Measurements from ENCODE around the gene SOCS6. TPM values are rescaled to one million over a fixed set of nuclear protein-coding genes. Genes with fewer than 3 reads are reported as not detected.
"Not testable (repeated sequence)": the region's sequence is repeated elsewhere in the genome, so short reads cannot be mapped to it uniquely, and the experiment has no call there.

Gene SOCS6
- total RNA-seq, result 1 to 10 TPM in 1 of 2 experiments, under 1 TPM in 1; 0.75 to 1.3 TPM

GRCh38 chr18:70288851-70289328, at the start of gene SOCS6:
Gene SOCS6, plus strand, starts transcription at chr18:70289045. Its CDS starts 35,624 bp downstream, at chr18:70324669.
- Mint-ChIP-seq H3K27ac (peak within 1 kb of the TSS; percentile 49), H3K36me3 (peaks cover 2% of the 10 kb centered on the region), H3K4me1 (ENCODE audit: low read depth) (peaks cover 13% of the 10 kb centered on the region), H3K4me3 (peak within 1 kb of the TSS; percentile 77), H3K27me3 (peaks cover 44% of the 10 kb centered on the region), H3K9me3 (no peaks in the 10 kb centered on the region)
- CTCF ChIA-PET, result interaction anchor here (1.3 kb wide), 1 partner anchor 95 kb away, joined by 4 read pairs; no protein-coding TSS in a partner anchor
- intact Hi-C loops (cut with micrococcal nuclease), result loop anchor here (5.0 to 10.0 kb wide), 2 partner anchors 82 to 146 kb away; partner anchors contain the start of gene RTTN
- POLR2A ChIA-PET, result no interaction called here
- peak; percentile 54 for DNase-seq

- CTCF ChIA-PET, result no interaction called here
- H3K27ac Mint-ChIP-seq, result no peak overlapping the region
- DNase-seq, result no peak
- no peaks in the 10 kb centered on the region for H3K4me1 Mint-ChIP-seq (ENCODE audit: low read depth)
- H3K4me3 Mint-ChIP-seq, result no peak overlapping the region
- POLR2A ChIA-PET, result no interaction called here
- H3K9me3 Mint-ChIP-seq, result no peaks in the 10 kb centered on the region
- peaks cover 16% of the 10 kb centered on the region for H3K27me3 Mint-ChIP-seq
- intact Hi-C loops (cut with micrococcal nuclease), result no loop called here
- no peaks in the 10 kb centered on the region for H3K36me3 Mint-ChIP-seq
These were observed 45.5 kb upstream of the SOCS6 start for GRCh38 chr18:70243131-70243929.

- DNase-seq, result no peak
- intact Hi-C loops (cut with micrococcal nuclease), result no loop called here
- Mint-ChIP-seq H3K36me3 (no peaks in the 10 kb centered on the region), H3K27me3 (peaks cover 4% of the 10 kb centered on the region), H3K4me3 (no peak overlapping the region), H3K4me1 (ENCODE audit: low read depth) (no peaks in the 10 kb centered on the region), H3K27ac (no peak overlapping the region), H3K9me3 (no peaks in the 10 kb centered on the region)
- ChIA-PET CTCF (no interaction called here), POLR2A (no interaction called here)
These were observed 42.8 kb upstream of the SOCS6 start for GRCh38 chr18:70246061-70246466.

- H3K4me3 Mint-ChIP-seq, result no peak overlapping the region
- ChIA-PET CTCF (no interaction called here), POLR2A (no interaction called here)
- no peak for DNase-seq
- no peaks in the 10 kb centered on the region for H3K9me3 Mint-ChIP-seq
- no peaks in the 10 kb centered on the region for H3K27me3 Mint-ChIP-seq
- intact Hi-C loops (cut with micrococcal nuclease), result no loop called here
- H3K36me3 Mint-ChIP-seq, result no peaks in the 10 kb centered on the region
- no peak overlapping the region for H3K27ac Mint-ChIP-seq
- H3K4me1 Mint-ChIP-seq (ENCODE audit: low read depth), result no peaks in the 10 kb centered on the region
These were observed 39.7 kb upstream of the SOCS6 start for GRCh38 chr18:70249118-70249517.

- H3K36me3 Mint-ChIP-seq; H3K9me3 Mint-ChIP-seq; H3K27ac Mint-ChIP-seq; H3K4me3 Mint-ChIP-seq; POLR2A ChIA-PET; H3K27me3 Mint-ChIP-seq; CTCF ChIA-PET; H3K4me1 Mint-ChIP-seq (ENCODE audit: low read depth); DNase-seq; intact Hi-C loops (cut with micrococcal nuclease): not testable (repeated sequence)
These were observed 39.0 kb upstream of the SOCS6 start for GRCh38 chr18:70249861-70250260.

- no peak overlapping the region for H3K27ac Mint-ChIP-seq
- peaks cover 5% of the 10 kb centered on the region for H3K27me3 Mint-ChIP-seq
- no peaks in the 10 kb centered on the region for H3K4me1 Mint-ChIP-seq (ENCODE audit: low read depth)
- no peak for DNase-seq
- CTCF ChIA-PET, result no interaction called here
- POLR2A ChIA-PET, result no interaction called here
- no peaks in the 10 kb centered on the region for H3K36me3 Mint-ChIP-seq
- no peaks in the 10 kb centered on the region for H3K9me3 Mint-ChIP-seq
- intact Hi-C loops (cut with micrococcal nuclease), result no loop called here
- H3K4me3 Mint-ChIP-seq, result no peak overlapping the region
These were observed 38.1 kb upstream of the SOCS6 start for GRCh38 chr18:70250781-70251180.

GRCh38 chr18:70256184-70256583, 32.7 kb upstream of the SOCS6 start:
- Mint-ChIP-seq H3K36me3 (no peaks in the 10 kb centered on the region), H3K4me3 (no peak overlapping the region), H3K9me3 (no peaks in the 10 kb centered on the region), H3K27ac (no peak overlapping the region), H3K4me1 (ENCODE audit: low read depth) (no peaks in the 10 kb centered on the region), H3K27me3 (peaks cover 16% of the 10 kb centered on the region)
- intact Hi-C loops (cut with micrococcal nuclease), result no loop called here
- DNase-seq, result no peak
- CTCF ChIA-PET, result no interaction called here
- POLR2A ChIA-PET, result no interaction called here

- no peak overlapping the region for H3K27ac Mint-ChIP-seq
- no peak for DNase-seq
- intact Hi-C loops (cut with micrococcal nuclease), result no loop called here
- H3K4me1 Mint-ChIP-seq (ENCODE audit: low read depth), result no peaks in the 10 kb centered on the region
- no peak overlapping the region for H3K4me3 Mint-ChIP-seq
- no peaks in the 10 kb centered on the region for H3K9me3 Mint-ChIP-seq
- ChIA-PET POLR2A (no interaction called here), CTCF (interaction anchor here (0.5 kb wide), 1 partner anchor 234 kb away, joined by 3 read pairs; no protein-coding TSS in a partner anchor)
- H3K36me3 Mint-ChIP-seq, result no peaks in the 10 kb centered on the region
- peaks cover 16% of the 10 kb centered on the region for H3K27me3 Mint-ChIP-seq
These were observed 31.9 kb upstream of the SOCS6 start for GRCh38 chr18:70256994-70257393.

GRCh38 chr18:70258243-70258642, 30.6 kb upstream of the SOCS6 start:
- no peak for DNase-seq
- H3K27ac Mint-ChIP-seq, result no peak overlapping the region
- POLR2A ChIA-PET, result no interaction called here
- CTCF ChIA-PET, result no interaction called here
- H3K9me3 Mint-ChIP-seq, result no peaks in the 10 kb centered on the region
- H3K27me3 Mint-ChIP-seq, result peaks cover 16% of the 10 kb centered on the region
- H3K36me3 Mint-ChIP-seq, result no peaks in the 10 kb centered on the region
- intact Hi-C loops (cut with micrococcal nuclease), result no loop called here
- no peaks in the 10 kb centered on the region for H3K4me1 Mint-ChIP-seq (ENCODE audit: low read depth)
- no peak overlapping the region for H3K4me3 Mint-ChIP-seq

GRCh38 chr18:70260683-70261082, 28.2 kb upstream of the SOCS6 start:
- intact Hi-C loops (cut with micrococcal nuclease), result no loop called here
- CTCF ChIA-PET, result no interaction called here
- no peaks in the 10 kb centered on the region for H3K9me3 Mint-ChIP-seq
- H3K27ac Mint-ChIP-seq, result no peak overlapping the region
- no peak overlapping the region for H3K4me3 Mint-ChIP-seq
- DNase-seq, result no peak
- peaks cover 12% of the 10 kb centered on the region for H3K27me3 Mint-ChIP-seq
- POLR2A ChIA-PET, result no interaction called here
- H3K36me3 Mint-ChIP-seq, result no peaks in the 10 kb centered on the region
- H3K4me1 Mint-ChIP-seq (ENCODE audit: low read depth), result no peaks in the 10 kb centered on the region

GRCh38 chr18:70261141-70261788, 27.6 kb upstream of the SOCS6 start:
- H3K4me1 Mint-ChIP-seq (ENCODE audit: low read depth), result no peaks in the 10 kb centered on the region
- no peak for DNase-seq
- ChIA-PET CTCF (no interaction called here), POLR2A (no interaction called here)
- peaks cover 10% of the 10 kb centered on the region for H3K27me3 Mint-ChIP-seq
- H3K4me3 Mint-ChIP-seq, result no peak overlapping the region
- H3K27ac Mint-ChIP-seq, result no peak overlapping the region
- intact Hi-C loops (cut with micrococcal nuclease), result no loop called here
- H3K36me3 Mint-ChIP-seq, result no peaks in the 10 kb centered on the region
- H3K9me3 Mint-ChIP-seq, result no peaks in the 10 kb centered on the region

- H3K36me3 Mint-ChIP-seq, result no peaks in the 10 kb centered on the region
- intact Hi-C loops (cut with micrococcal nuclease), result no loop called here
- ChIA-PET POLR2A (no interaction called here), CTCF (no interaction called here)
- H3K4me3 Mint-ChIP-seq, result no peak overlapping the region
- peaks cover 1% of the 10 kb centered on the region for H3K27me3 Mint-ChIP-seq
- H3K27ac Mint-ChIP-seq, result no peak overlapping the region
- DNase-seq, result no peak
- no peaks in the 10 kb centered on the region for H3K9me3 Mint-ChIP-seq
- no peaks in the 10 kb centered on the region for H3K4me1 Mint-ChIP-seq (ENCODE audit: low read depth)
These were observed 25.5 kb upstream of the SOCS6 start for GRCh38 chr18:70263336-70263735.

GRCh38 chr18:70271742-70272141, 17.1 kb upstream of the SOCS6 start:
- Mint-ChIP-seq H3K36me3 (no peaks in the 10 kb centered on the region), H3K27ac (no peak overlapping the region), H3K9me3 (peaks cover 22% of the 10 kb centered on the region), H3K4me3 (no peak overlapping the region), H3K4me1 (ENCODE audit: low read depth) (no peaks in the 10 kb centered on the region), H3K27me3 (peaks cover 9% of the 10 kb centered on the region)
- ChIA-PET CTCF (no interaction called here), POLR2A (no interaction called here)
- intact Hi-C loops (cut with micrococcal nuclease), result no loop called here
- no peak for DNase-seq

Data from activated CD4-positive, alpha-beta memory T cell treated with anti-CD3 and anti-CD28 coated beads for 36 hours (primary cell).